Forelimb muscle (tissue), 1 donor: ENCODE results near the gene LRRK1. TPM values are rescaled to one million over a fixed set of nuclear protein-coding genes. Genes with fewer than 3 reads are reported as not detected.
"Not testable (repeated sequence)": the region's sequence is repeated elsewhere in the genome, so short reads cannot be mapped to it uniquely, and the experiment has no call there.

Source experiments
- DNase-seq: peaks from one replicate; pipeline ENCODE4 v3.0.0-alpha.2; 2013; ENCODE audit warnings: low read depth
- polyA plus RNA-seq: library from polyadenylated mRNA; unstranded; fragments of 120-200 nt; gene quantifications from one replicate; pipeline ENCODE4 v1.2.1, GENCODE V29; 2013; ENCODE audit not compliant: insufficient read length

The LRRK1 gene
- polyA plus RNA-seq, 1 donor, result 5.6 TPM

GRCh38 chr15:101069654-101069973, 150.5 kb downstream of the LRRK1 start:
- DNase-seq, result no peak

- DNase-seq, result no peak
Measured at GRCh38 chr15:101070024-101070423, 150.9 kb downstream of the LRRK1 start.

GRCh38 chr15:101070502-101071273, 151.5 kb downstream of the LRRK1 start:
- no peak for DNase-seq

GRCh38 chr15:101071651-101072050, 152.5 kb downstream of the LRRK1 start:
- DNase-seq, result no peak

- not testable (repeated sequence) for DNase-seq
Measured at GRCh38 chr15:101072235-101072634, 153.1 kb downstream of the LRRK1 start.

- not testable (repeated sequence) for DNase-seq
Measured at GRCh38 chr15:101077806-101078668, 158.9 kb downstream of the LRRK1 start.

- no peak for DNase-seq
Measured at GRCh38 chr15:101078669-101079323, 159.6 kb downstream of the LRRK1 start.

- no peak for DNase-seq
Measured at GRCh38 chr15:101081900-101082299, 162.7 kb downstream of the LRRK1 start.

- no peak for DNase-seq
Measured at GRCh38 chr15:101083336-101084045, 164.3 kb downstream of the LRRK1 start.

- DNase-seq, result no peak
Measured at GRCh38 chr15:101084801-101085200, 165.6 kb downstream of the LRRK1 start.

GRCh38 chr15:101085311-101085700, 166.1 kb downstream of the LRRK1 start:
- DNase-seq, result no peak

GRCh38 chr15:101086394-101087171, 167.4 kb downstream of the LRRK1 start:
- no peak for DNase-seq

- DNase-seq, result no peak
Measured at GRCh38 chr15:101087172-101087769, 168.1 kb downstream of the LRRK1 start.

GRCh38 chr15:101088271-101088670, 169.1 kb downstream of the LRRK1 start:
- DNase-seq, result no peak

GRCh38 chr15:101088788-101089578, 169.8 kb downstream of the LRRK1 start:
- no peak for DNase-seq

- DNase-seq, result no peak
Measured at GRCh38 chr15:101089579-101090427, 170.6 kb downstream of the LRRK1 start.

GRCh38 chr15:101090428-101090790, 171.3 kb downstream of the LRRK1 start:
- no peak for DNase-seq

- no peak for DNase-seq
Measured at GRCh38 chr15:101091080-101092017, 172.2 kb downstream of the LRRK1 start.
